H9 (cell line): ENCODE results near the gene SCYGR1. TPM values are rescaled to one million over a fixed set of nuclear protein-coding genes. Genes with fewer than 3 reads are reported as not detected.

Experiments used
- DNase-seq: peaks from one replicate; pipeline ENCODE4 v3.0.0-alpha.2; 2017
- H2AFZ ChIP-seq: one replicate; pipeline ENCODE4 v1.6.1; 2013; ENCODE audit warnings: mild to moderate bottlenecking, low read length, control low read depth, moderate library complexity
- H2AK5ac ChIP-seq: 2 replicates; pipeline ENCODE4 v1.6.1; 2013; ENCODE audit warnings: low read length, control low read depth, mixed read lengths; ENCODE audit not compliant: insufficient read length
- H2BK120ac ChIP-seq: one replicate; pipeline ENCODE4 v1.6.1; 2013; ENCODE audit warnings: low read depth, mild to moderate bottlenecking, low read length, control low read depth, inconsistent platforms; ENCODE audit not compliant: poor library complexity, severe bottlenecking
- H2BK12ac ChIP-seq: 2 replicates; pipeline ENCODE4 v1.6.1; 2013; ENCODE audit warnings: low read length, control low read depth, mixed read lengths, low read depth; ENCODE audit not compliant: insufficient read length
- H2BK15ac ChIP-seq: 2 replicates; pipeline ENCODE4 v1.6.1; 2013; ENCODE audit warnings: low read depth, low read length, control low read depth
- H2BK20ac ChIP-seq: one replicate; pipeline ENCODE4 v1.6.1; 2013; ENCODE audit warnings: low read depth, mild to moderate bottlenecking, low read length, control low read depth, inconsistent platforms; ENCODE audit not compliant: poor library complexity, severe bottlenecking
- H2BK5ac ChIP-seq: 2 replicates; pipeline ENCODE4 v1.6.1; 2013; ENCODE audit warnings: low read length, control low read depth, mixed read lengths; ENCODE audit not compliant: insufficient read length
- H3K14ac ChIP-seq: 2 replicates; pipeline ENCODE4 v1.6.1; 2013; ENCODE audit warnings: low read length, control low read depth; ENCODE audit not compliant: insufficient read depth
- H3K18ac ChIP-seq: 2 replicates; pipeline ENCODE4 v1.6.1; 2013; ENCODE audit warnings: low read depth, mild to moderate bottlenecking, mixed read lengths, low read length, control low read depth; ENCODE audit not compliant: insufficient read length
- H3K23ac ChIP-seq: 2 replicates; pipeline ENCODE4 v1.6.1; 2013; ENCODE audit warnings: low read length, control low read depth, mixed read lengths, low read depth; ENCODE audit not compliant: insufficient read length
- H3K23me2 ChIP-seq: 2 replicates; pipeline ENCODE4 v1.6.1; 2013; ENCODE audit warnings: low read depth, mild to moderate bottlenecking, mixed read lengths, low read length, control low read depth; ENCODE audit not compliant: insufficient read length, poor library complexity, severe bottlenecking
- H3K27ac ChIP-seq: 2 replicates; pipeline ENCODE4 v1.5.1; 2013; ENCODE audit warnings: low read length, control low read depth, mixed read lengths, low read depth; ENCODE audit not compliant: insufficient read length
- H3K27me3 ChIP-seq: 2 replicates; pipeline ENCODE4 v1.6.1; 2013; ENCODE audit warnings: low read length, control low read depth, inconsistent platforms; ENCODE audit not compliant: insufficient read depth
- H3K4ac ChIP-seq: 2 replicates; pipeline ENCODE4 v1.6.1; 2013; ENCODE audit warnings: low read depth, mild to moderate bottlenecking, control low read depth, inconsistent platforms, low read length, moderate library complexity
- H3K4me1 ChIP-seq: 2 replicates; pipeline ENCODE4 v1.6.1; 2013; ENCODE audit warnings: low read length, control low read depth, inconsistent platforms; ENCODE audit not compliant: insufficient read depth
- H3K4me2 ChIP-seq: 2 replicates; pipeline ENCODE4 v1.6.1; 2013; ENCODE audit warnings: low read length, control low read depth, mixed read lengths; ENCODE audit not compliant: insufficient read length, insufficient read depth
- H3K56ac ChIP-seq: 2 replicates; pipeline ENCODE4 v1.6.1; 2013; ENCODE audit warnings: low read depth, mild to moderate bottlenecking, mixed read lengths, low read length, control low read depth; ENCODE audit not compliant: insufficient read length
- H3K79me1 ChIP-seq: 2 replicates; pipeline ENCODE4 v1.6.1; 2013; ENCODE audit warnings: low read depth, mild to moderate bottlenecking, moderate library complexity, low read length, control low read depth, inconsistent platforms; ENCODE audit not compliant: insufficient read depth, poor library complexity, severe bottlenecking
- H3K79me2 ChIP-seq: 2 replicates; pipeline ENCODE4 v1.6.1; 2013; ENCODE audit warnings: low read length, control low read depth, inconsistent platforms; ENCODE audit not compliant: insufficient read depth
- H3K9ac ChIP-seq: 2 replicates; pipeline ENCODE4 v1.6.1; 2013; ENCODE audit warnings: low read length, control low read depth, mixed read lengths; ENCODE audit not compliant: insufficient read length; ENCODE audit errors: extremely low read depth
- H3K9me3 ChIP-seq: one replicate; pipeline ENCODE4 v1.6.1; 2013; ENCODE audit warnings: low read depth, low read length, inconsistent platforms; ENCODE audit not compliant: control insufficient read depth
- H3T11ph ChIP-seq: one replicate; pipeline ENCODE4 v1.6.1; 2013; ENCODE audit warnings: mild to moderate bottlenecking, low read length, control low read depth, inconsistent platforms
- H4K20me1 ChIP-seq: one replicate; pipeline ENCODE4 v1.6.1; 2013; ENCODE audit not compliant: control insufficient read depth, insufficient read length, insufficient read depth
- H4K5ac ChIP-seq: 2 replicates; pipeline ENCODE4 v1.6.1; 2013; ENCODE audit warnings: low read depth, mild to moderate bottlenecking, mixed read lengths, low read length, control low read depth; ENCODE audit not compliant: insufficient read length
- H4K8ac ChIP-seq: replicated peaks from 2 replicates; pipeline ENCODE4 v1.6.1; 2013; ENCODE audit warnings: low read length, control low read depth, mixed read lengths, low read depth; ENCODE audit not compliant: insufficient read length
- H4K91ac ChIP-seq: 2 replicates; pipeline ENCODE4 v1.6.1; 2013; ENCODE audit warnings: low read depth, mild to moderate bottlenecking, moderate library complexity, mixed read lengths, low read length, control low read depth; ENCODE audit not compliant: insufficient read length
- H3K27ac Mint-ChIP-seq, 3 experiments: 2 replicates in 2 of 3; 3 replicates in 1 of 3; pipeline ENCODE4 v1.8.0; 2020 to 2021; ENCODE audit warnings: mixed read lengths in 3 of 3, mild to moderate bottlenecking in 1 of 3, moderate library complexity in 1 of 3
- H3K27me3 Mint-ChIP-seq: 2 replicates; pipeline ENCODE4 v1.8.0; 2021; ENCODE audit warnings: low read depth, mild to moderate bottlenecking, moderate library complexity, mixed read lengths
- H3K36me3 Mint-ChIP-seq, 3 experiments: 2 replicates in 2 of 3; 3 replicates in 1 of 3; pipeline ENCODE4 v1.8.0; 2020 to 2021; ENCODE audit warnings: low read depth in 3 of 3, mixed read lengths in 3 of 3; ENCODE audit not compliant: insufficient read depth in 1 of 3
- H3K4me1 Mint-ChIP-seq, 2 experiments: 2 replicates each; pipeline ENCODE4 v1.8.0; 2020; ENCODE audit warnings: mixed read lengths in 2 of 2
- H3K4me3 Mint-ChIP-seq, 2 experiments: 2 replicates in 1 of 2; 3 replicates in 1 of 2; pipeline ENCODE4 v1.8.0; 2020 to 2021; ENCODE audit warnings: mild to moderate bottlenecking in 2 of 2, mixed read lengths in 2 of 2, moderate library complexity in 1 of 2
- H3K9me3 Mint-ChIP-seq, 2 experiments: 2 replicates in 1 of 2; 3 replicates in 1 of 2; pipeline ENCODE4 v1.8.0; 2020; ENCODE audit warnings: mild to moderate bottlenecking in 2 of 2, mixed read lengths in 2 of 2, moderate library complexity in 1 of 2
- WGBS: extraction: QIAGEN DNeasy Blood & Tissue Kit; methylation state at CpG from one replicate; pipeline ENCODE4 v1.1.7; 2013; ENCODE audit warnings: missing lambda C conversion rate, low lambda C conversion rate, mixed read lengths; ENCODE audit not compliant: insufficient read length; ENCODE audit errors: extremely low coverage; 5-methylcytosine and 5-hydroxymethylcytosine counted together
- total RNA-seq: library from RNA; stranded (reverse); gene quantifications from 2 replicates; pipeline ENCODE4 v1.2.1, GENCODE V29; 2021
- TF ChIP-seq, protein P1 (sequence below): fragments of 200-600 bp; sonication (generic); conservative IDR thresholded peaks from 3 replicates; pipeline ENCODE4 v1.8.0; 2021; ENCODE audit warnings: antibody characterized with exemption, mild to moderate bottlenecking

SCYGR1 gene
- total RNA-seq, 1 experiment from 2014 or later, result not detected

DNA sequence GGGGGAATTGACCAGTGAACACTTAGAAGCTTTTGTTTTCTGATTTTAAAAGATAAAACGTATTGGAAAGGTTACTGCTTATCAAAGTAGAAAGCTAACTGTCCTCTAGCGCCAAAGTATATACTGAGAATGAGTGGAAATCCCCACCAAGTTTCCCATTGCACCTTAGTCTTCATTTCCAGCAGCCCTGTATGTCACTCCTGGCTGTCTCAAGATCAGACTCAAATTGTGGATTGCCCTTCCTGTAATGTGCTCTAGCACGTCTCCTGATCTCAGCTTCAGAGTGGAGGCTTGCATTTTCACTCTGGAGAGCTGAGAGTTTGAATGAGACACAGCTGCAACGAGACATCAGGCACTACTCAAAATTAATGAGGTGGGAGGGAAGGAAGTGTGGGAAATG, 36.1 kb downstream of the SCYGR1 start:
- WGBS, result no CpG with 5 or more reads among the region's 4 CpGs
- Histone ChIP-seq H3K27ac (no peak overlapping the region), H3T11ph (no peak overlapping the region), H4K8ac (no peak overlapping the region), H2BK15ac (no peak overlapping the region), H3K23ac (no peak overlapping the region), H4K5ac (no peak overlapping the region), H3K4ac (no peak overlapping the region), H2BK20ac (no peak overlapping the region), H3K4me1 (no peaks in the 10 kb centered on the region; the same call in 1 of the 2 replicates), H3K14ac (no peak overlapping the region), H3K23me2 (no peaks in the 10 kb centered on the region), H2BK12ac (no peak overlapping the region), H3K79me2 (no peaks in the 10 kb centered on the region), H4K20me1 (no peaks in the 10 kb centered on the region), H2BK120ac (no peak overlapping the region), H3K4me2 (no peak overlapping the region), H3K56ac (no peak overlapping the region), H3K9me3 (no peaks in the 10 kb centered on the region), H3K18ac (no peak overlapping the region), H4K91ac (no peak overlapping the region), H2BK5ac (no peak overlapping the region), H3K79me1 (no peaks in the 10 kb centered on the region), H3K9ac (no peak overlapping the region), H2AK5ac (no peak overlapping the region), H2AFZ (no peak overlapping the region), H3K27me3 (no peaks in the 10 kb centered on the region)
- peaks cover 0 to 8% of the 10 kb centered on the region in 2 experiments; a peak in 2 of 4 replicates for H3K4me1 Mint-ChIP-seq
- no peak for DNase-seq
- TF ChIP-seq, protein P1, sequence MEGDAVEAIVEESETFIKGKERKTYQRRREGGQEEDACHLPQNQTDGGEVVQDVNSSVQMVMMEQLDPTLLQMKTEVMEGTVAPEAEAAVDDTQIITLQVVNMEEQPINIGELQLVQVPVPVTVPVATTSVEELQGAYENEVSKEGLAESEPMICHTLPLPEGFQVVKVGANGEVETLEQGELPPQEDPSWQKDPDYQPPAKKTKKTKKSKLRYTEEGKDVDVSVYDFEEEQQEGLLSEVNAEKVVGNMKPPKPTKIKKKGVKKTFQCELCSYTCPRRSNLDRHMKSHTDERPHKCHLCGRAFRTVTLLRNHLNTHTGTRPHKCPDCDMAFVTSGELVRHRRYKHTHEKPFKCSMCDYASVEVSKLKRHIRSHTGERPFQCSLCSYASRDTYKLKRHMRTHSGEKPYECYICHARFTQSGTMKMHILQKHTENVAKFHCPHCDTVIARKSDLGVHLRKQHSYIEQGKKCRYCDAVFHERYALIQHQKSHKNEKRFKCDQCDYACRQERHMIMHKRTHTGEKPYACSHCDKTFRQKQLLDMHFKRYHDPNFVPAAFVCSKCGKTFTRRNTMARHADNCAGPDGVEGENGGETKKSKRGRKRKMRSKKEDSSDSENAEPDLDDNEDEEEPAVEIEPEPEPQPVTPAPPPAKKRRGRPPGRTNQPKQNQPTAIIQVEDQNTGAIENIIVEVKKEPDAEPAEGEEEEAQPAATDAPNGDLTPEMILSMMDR, result no peak
- H3K4me3 Mint-ChIP-seq, result no peak overlapping the region
- no peaks in the 10 kb centered on the region for H3K9me3 Mint-ChIP-seq
- H3K36me3 Mint-ChIP-seq, result peaks cover 2 to 34% (median 24%) of the 10 kb centered on the region in 3 experiments; a peak in 6 of 7 replicates
- H3K27ac Mint-ChIP-seq, result peak overlapping the region; percentile 2 to 72 (median 53); a peak in 5 of 7 replicates
- H3K27me3 Mint-ChIP-seq, result no peaks in the 10 kb centered on the region
